Raji (cell line): ENCODE measurements around the gene ANP32B.

Experiments
- POLR2A ChIP-seq: IDR thresholded peaks from 2 replicates; pipeline ENCODE4 v1.6.1; 2011; ENCODE audit warnings: low read depth, low read length, control low read depth; ENCODE audit not compliant: insufficient read depth

The ANP32B gene

GRCh38 chr9:97959585-97959984 is 23.6 kb upstream of the ANP32B start:
- no peak for TF ChIP-seq POLR2A

- TF ChIP-seq POLR2A: no peak
Measured at GRCh38 chr9:97961361-97961760, 21.8 kb upstream of the ANP32B start.

GRCh38 chr9:97962136-97962535 is 21.0 kb upstream of the ANP32B start:
- no peak for TF ChIP-seq POLR2A

- TF ChIP-seq POLR2A: no peak
Measured at GRCh38 chr9:97962575-97962974, 20.6 kb upstream of the ANP32B start.

- no peak for TF ChIP-seq POLR2A
Measured at GRCh38 chr9:97963232-97963631, 19.9 kb upstream of the ANP32B start.

GRCh38 chr9:97964901-97965300 is 18.2 kb upstream of the ANP32B start:
- no peak for TF ChIP-seq POLR2A

- TF ChIP-seq POLR2A: no peak
Measured at GRCh38 chr9:97966493-97966892, 16.6 kb upstream of the ANP32B start.

GRCh38 chr9:97969014-97969413 is 14.1 kb upstream of the ANP32B start:
- TF ChIP-seq POLR2A: no peak

GRCh38 chr9:97970165-97970564 is 13.0 kb upstream of the ANP32B start:
- no peak for TF ChIP-seq POLR2A

- TF ChIP-seq POLR2A: no peak
Measured at GRCh38 chr9:97972753-97973152, 10.4 kb upstream of the ANP32B start.

GRCh38 chr9:97975376-97975775 is 7.8 kb upstream of the ANP32B start:
- TF ChIP-seq POLR2A: no peak

GRCh38 chr9:97978371-97979130 is 4.6 kb upstream of the ANP32B start:
- TF ChIP-seq POLR2A: no peak

GRCh38 chr9:97979788-97980478 is 3.2 kb upstream of the ANP32B start:
- TF ChIP-seq POLR2A: no peak

- no peak for TF ChIP-seq POLR2A
Measured at GRCh38 chr9:97980479-97980803, 2.7 kb upstream of the ANP32B start.

GRCh38 chr9:97980918-97981845 is 2.0 kb upstream of the ANP32B start:
- TF ChIP-seq POLR2A: no peak
